Activated gamma-delta T cell treated with Interleukin-2 at 50 U/mL for 16 hours (primary cell): ENCODE data around the gene CLIP3.

ENCODE experiments used
- DNase-seq: peaks from one replicate; pipeline ENCODE4 v3.0.0-alpha.2; 2020

CLIP3 gene

DNA sequence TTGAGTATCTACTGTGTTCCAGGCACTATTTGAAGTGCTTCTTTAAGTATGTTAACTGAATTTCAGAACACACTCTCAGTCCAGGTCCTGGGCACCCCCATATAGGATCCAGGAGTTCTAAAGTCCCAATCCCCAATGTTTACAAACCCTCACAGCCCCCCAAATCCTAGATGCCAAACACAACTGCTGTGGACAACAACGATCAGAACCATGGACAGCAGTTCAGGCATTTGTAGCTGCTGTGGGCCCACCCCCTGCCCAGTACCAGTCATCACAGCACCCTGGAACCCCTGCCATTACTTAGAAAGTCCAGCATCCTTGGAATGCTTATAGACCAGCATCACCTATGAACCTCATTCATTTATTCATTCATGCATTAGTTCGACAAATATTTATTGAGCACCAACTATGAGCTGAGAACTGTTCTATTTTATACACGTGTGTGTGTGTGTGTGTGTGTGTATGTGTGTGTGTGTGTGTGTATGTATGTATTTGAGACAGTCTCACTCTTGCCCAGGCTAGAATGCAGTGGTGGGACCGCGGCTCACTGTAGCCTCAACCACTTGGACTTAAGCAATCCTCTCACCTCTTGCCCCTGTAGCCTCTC lies 57.0 kb downstream of the CLIP3 start:
- DNase-seq = no peak

DNA sequence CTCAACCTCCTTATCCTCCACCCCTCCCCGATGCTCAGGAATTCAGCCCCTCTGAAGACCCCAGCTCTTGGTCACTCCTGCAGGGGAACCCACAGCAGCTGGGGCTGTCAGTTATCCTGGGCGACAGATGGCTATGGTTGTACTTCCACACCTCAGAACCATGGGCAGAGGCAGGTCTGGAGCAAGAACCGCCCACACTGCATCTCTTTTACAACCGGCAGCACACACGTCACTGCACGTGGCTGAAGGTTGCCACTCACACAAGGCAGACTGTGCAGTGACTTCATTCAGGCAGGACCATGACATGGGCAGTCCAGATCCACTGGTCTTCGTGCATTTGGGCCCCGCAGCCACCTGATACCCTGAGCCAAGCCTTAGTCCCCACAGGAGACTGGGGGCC lies 59.2 kb downstream of the CLIP3 start:
- no peak for DNase-seq

DNA sequence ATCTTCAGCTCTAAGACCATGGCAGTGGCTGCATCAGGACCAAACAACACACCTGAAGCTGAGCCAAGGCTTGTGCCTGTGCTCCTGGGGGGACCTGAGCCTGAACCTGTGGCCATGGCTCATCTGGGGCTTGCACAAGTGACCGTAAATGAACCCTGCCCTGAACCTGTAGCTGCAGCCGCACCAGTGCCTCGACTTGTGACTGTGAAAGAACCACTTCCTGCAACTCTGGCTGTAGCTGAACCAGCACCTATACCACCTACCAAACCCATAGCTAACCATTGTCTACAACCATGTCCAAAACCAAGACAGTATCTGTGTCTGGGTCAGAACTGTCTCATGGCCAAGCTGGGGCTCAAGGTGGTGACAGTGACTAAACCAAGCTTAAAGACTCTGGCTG lies 65.9 kb downstream of the CLIP3 start:
- no peak for DNase-seq
